ENCODE measurements around the gene ATG5.

The ATG5 gene

GRCh38 chr6:106177786-106178185 is 147.8 kb downstream of the ATG5 start:
- WGBS (ENCODE audit: extremely low coverage, insufficient coverage, insufficient read length) = no CpG with 5 or more reads among the region's 2 CpGs
- H3K4me1 ChIP-seq (ENCODE audit: control insufficient read depth in 1 of 2, insufficient read depth in 2 of 2, low read length in 2 of 2) = no peaks in the 10 kb centered on the region
- H4K91ac ChIP-seq (ENCODE audit: low read depth, low read length) = no peak overlapping the region
- H3K36me3 ChIP-seq (ENCODE audit: control insufficient read depth in 1 of 2, insufficient read depth in 2 of 2, low read length in 2 of 2) = no peaks in the 10 kb centered on the region
- H3K18ac ChIP-seq (ENCODE audit: low read length) = no peak overlapping the region
- no peak overlapping the region for H3K4me2 ChIP-seq (ENCODE audit: low read length)
- no peak overlapping the region for H3K9ac ChIP-seq (ENCODE audit: low read length)
- no peak overlapping the region for H2AFZ ChIP-seq (ENCODE audit: insufficient read depth, low read length, poor library complexity)
- H3K4me3 ChIP-seq (ENCODE audit: low read depth, low read length) = no peak overlapping the region
- H4K12ac ChIP-seq (ENCODE audit: low read depth, low read length) = no peak overlapping the region
- H3K23ac ChIP-seq (ENCODE audit: low read length) = no peak overlapping the region
- H3K14ac ChIP-seq (ENCODE audit: low read length) = no peak overlapping the region
- H3K4ac ChIP-seq (ENCODE audit: low read depth, low read length) = no peak overlapping the region
- DNase-seq = no peak
- H2BK12ac ChIP-seq (ENCODE audit: low read length) = no peak overlapping the region
- H3K27me3 ChIP-seq (ENCODE audit: insufficient read depth, low read length) = no peaks in the 10 kb centered on the region
- no peaks in the 10 kb centered on the region for H3K9me3 ChIP-seq (ENCODE audit: insufficient read depth, low read depth, low read length)
- H2BK5ac ChIP-seq (ENCODE audit: low read depth, low read length, poor library complexity) = no peak overlapping the region
- no peak overlapping the region for H4K8ac ChIP-seq (ENCODE audit: low read depth, low read length)
- no peak overlapping the region for H3K27ac ChIP-seq (ENCODE audit: low read depth, low read length)
- H3K79me2 ChIP-seq (ENCODE audit: control insufficient read depth, insufficient read depth, low read length, poor library complexity) = no peaks in the 10 kb centered on the region
- H3K79me1 ChIP-seq (ENCODE audit: low read length) = no peaks in the 10 kb centered on the region
- H2BK120ac ChIP-seq (ENCODE audit: insufficient read depth, low read length, poor library complexity) = no peak overlapping the region
- H2AK5ac ChIP-seq (ENCODE audit: low read length) = no peak overlapping the region

- Histone ChIP-seq H3K4ac (ENCODE audit: low read depth, low read length) (no peak overlapping the region), H3K79me1 (ENCODE audit: low read length) (no peaks in the 10 kb centered on the region), H3K79me2 (ENCODE audit: control insufficient read depth, insufficient read depth, low read length, poor library complexity) (no peaks in the 10 kb centered on the region), H2BK120ac (ENCODE audit: insufficient read depth, low read length, poor library complexity) (no peak overlapping the region), H3K14ac (ENCODE audit: low read length) (no peak overlapping the region), H3K4me1 (ENCODE audit: control insufficient read depth in 1 of 2, insufficient read depth in 2 of 2, low read length in 2 of 2) (no peaks in the 10 kb centered on the region), H4K8ac (ENCODE audit: low read depth, low read length) (no peak overlapping the region), H3K27ac (ENCODE audit: low read depth, low read length) (no peak overlapping the region), H3K4me2 (ENCODE audit: low read length) (no peak overlapping the region), H2AK5ac (ENCODE audit: low read length) (no peak overlapping the region), H3K27me3 (ENCODE audit: insufficient read depth, low read length) (no peaks in the 10 kb centered on the region), H3K23ac (ENCODE audit: low read length) (no peak overlapping the region), H3K36me3 (ENCODE audit: control insufficient read depth in 1 of 2, insufficient read depth in 2 of 2, low read length in 2 of 2) (no peaks in the 10 kb centered on the region), H3K9ac (ENCODE audit: low read length) (no peak overlapping the region), H4K12ac (ENCODE audit: low read depth, low read length) (no peak overlapping the region), H4K91ac (ENCODE audit: low read depth, low read length) (no peak overlapping the region), H3K18ac (ENCODE audit: low read length) (no peak overlapping the region), H3K4me3 (ENCODE audit: low read depth, low read length) (no peak overlapping the region), H3K9me3 (ENCODE audit: insufficient read depth, low read depth, low read length) (no peaks in the 10 kb centered on the region), H2BK12ac (ENCODE audit: low read length) (no peak overlapping the region), H2AFZ (ENCODE audit: insufficient read depth, low read length, poor library complexity) (no peak overlapping the region), H2BK5ac (ENCODE audit: low read depth, low read length, poor library complexity) (no peak overlapping the region)
- no CpG with 5 or more reads among the region's 2 CpGs for WGBS (ENCODE audit: extremely low coverage, insufficient coverage, insufficient read length)
- no peak for DNase-seq
These were observed 152.3 kb downstream of the ATG5 start for GRCh38 chr6:106173124-106173879.

GRCh38 chr6:106170030-106170791 is 155.3 kb downstream of the ATG5 start:
- DNase-seq = no peak
- H3K9ac ChIP-seq (ENCODE audit: low read length) = no peak overlapping the region
- no peaks in the 10 kb centered on the region for H3K27me3 ChIP-seq (ENCODE audit: insufficient read depth, low read length)
- no peak overlapping the region for H4K12ac ChIP-seq (ENCODE audit: low read depth, low read length)
- H3K79me2 ChIP-seq (ENCODE audit: control insufficient read depth, insufficient read depth, low read length, poor library complexity) = no peaks in the 10 kb centered on the region
- H3K36me3 ChIP-seq (ENCODE audit: control insufficient read depth in 1 of 2, insufficient read depth in 2 of 2, low read length in 2 of 2) = no peaks in the 10 kb centered on the region
- H3K4me1 ChIP-seq (ENCODE audit: control insufficient read depth in 1 of 2, insufficient read depth in 2 of 2, low read length in 2 of 2) = no peaks in the 10 kb centered on the region
- H3K79me1 ChIP-seq (ENCODE audit: low read length) = no peaks in the 10 kb centered on the region
- no peak overlapping the region for H2AK5ac ChIP-seq (ENCODE audit: low read length)
- no peak overlapping the region for H3K14ac ChIP-seq (ENCODE audit: low read length)
- no peak overlapping the region for H3K4me3 ChIP-seq (ENCODE audit: low read depth, low read length)
- H4K91ac ChIP-seq (ENCODE audit: low read depth, low read length) = no peak overlapping the region
- WGBS (ENCODE audit: extremely low coverage, insufficient coverage, insufficient read length) = no CpG with 5 or more reads among the region's 5 CpGs
- no peak overlapping the region for H3K4ac ChIP-seq (ENCODE audit: low read depth, low read length)
- no peak overlapping the region for H2BK12ac ChIP-seq (ENCODE audit: low read length)
- no peak overlapping the region for H3K23ac ChIP-seq (ENCODE audit: low read length)
- no peak overlapping the region for H4K8ac ChIP-seq (ENCODE audit: low read depth, low read length)
- H3K27ac ChIP-seq (ENCODE audit: low read depth, low read length) = no peak overlapping the region
- no peak overlapping the region for H2BK5ac ChIP-seq (ENCODE audit: low read depth, low read length, poor library complexity)
- no peak overlapping the region for H3K4me2 ChIP-seq (ENCODE audit: low read length)
- H3K9me3 ChIP-seq (ENCODE audit: insufficient read depth, low read depth, low read length) = no peaks in the 10 kb centered on the region
- H3K18ac ChIP-seq (ENCODE audit: low read length) = no peak overlapping the region
- H2BK120ac ChIP-seq (ENCODE audit: insufficient read depth, low read length, poor library complexity) = no peak overlapping the region
- H2AFZ ChIP-seq (ENCODE audit: insufficient read depth, low read length, poor library complexity) = no peak overlapping the region

GRCh38 chr6:106169517-106169916 is 156.0 kb downstream of the ATG5 start:
- H3K14ac ChIP-seq (ENCODE audit: low read length) = no peak overlapping the region
- no peak overlapping the region for H3K9ac ChIP-seq (ENCODE audit: low read length)
- no peaks in the 10 kb centered on the region for H3K79me1 ChIP-seq (ENCODE audit: low read length)
- no peaks in the 10 kb centered on the region for H3K4me1 ChIP-seq (ENCODE audit: control insufficient read depth in 1 of 2, insufficient read depth in 2 of 2, low read length in 2 of 2)
- no peak overlapping the region for H3K23ac ChIP-seq (ENCODE audit: low read length)
- H3K9me3 ChIP-seq (ENCODE audit: insufficient read depth, low read depth, low read length) = no peaks in the 10 kb centered on the region
- DNase-seq = no peak
- no peak overlapping the region for H2BK120ac ChIP-seq (ENCODE audit: insufficient read depth, low read length, poor library complexity)
- no peak overlapping the region for H3K4me2 ChIP-seq (ENCODE audit: low read length)
- no peak overlapping the region for H4K12ac ChIP-seq (ENCODE audit: low read depth, low read length)
- no peak overlapping the region for H2AK5ac ChIP-seq (ENCODE audit: low read length)
- no peak overlapping the region for H2BK12ac ChIP-seq (ENCODE audit: low read length)
- no peaks in the 10 kb centered on the region for H3K79me2 ChIP-seq (ENCODE audit: control insufficient read depth, insufficient read depth, low read length, poor library complexity)
- H4K91ac ChIP-seq (ENCODE audit: low read depth, low read length) = no peak overlapping the region
- WGBS (ENCODE audit: extremely low coverage, insufficient coverage, insufficient read length) = no CpG with 5 or more reads among the region's 5 CpGs
- no peak overlapping the region for H3K4ac ChIP-seq (ENCODE audit: low read depth, low read length)
- H2BK5ac ChIP-seq (ENCODE audit: low read depth, low read length, poor library complexity) = no peak overlapping the region
- H3K27me3 ChIP-seq (ENCODE audit: insufficient read depth, low read length) = no peaks in the 10 kb centered on the region
- no peak overlapping the region for H3K4me3 ChIP-seq (ENCODE audit: low read depth, low read length)
- no peak overlapping the region for H4K8ac ChIP-seq (ENCODE audit: low read depth, low read length)
- H2AFZ ChIP-seq (ENCODE audit: insufficient read depth, low read length, poor library complexity) = no peak overlapping the region
- H3K36me3 ChIP-seq (ENCODE audit: control insufficient read depth in 1 of 2, insufficient read depth in 2 of 2, low read length in 2 of 2) = no peaks in the 10 kb centered on the region
- H3K27ac ChIP-seq (ENCODE audit: low read depth, low read length) = no peak overlapping the region
- no peak overlapping the region for H3K18ac ChIP-seq (ENCODE audit: low read length)

Data from trophoblast cell (in vitro differentiated cells and primary cell).